Esophagus squamous epithelium (tissue), 5 donors: ENCODE measurements around the gene C1orf167. TPM values are rescaled to one million over a fixed set of nuclear protein-coding genes. Genes with fewer than 3 reads are reported as not detected.

Experiments used
- DNase-seq: peaks from one replicate; lab custom pipeline; 2025; lab: John Stamatoyannopoulos, UW
- H3K27ac ChIP-seq, 4 donors: fragments of 200-600 bp; sonication (generic); one replicate each; pipeline ENCODE4 v1.5.1; 2016 to 2019; ENCODE audit warnings: mild to moderate bottlenecking in 1 of 4
- H3K27me3 ChIP-seq, 4 donors: fragments of 200-600 bp; sonication (generic); 1 replicate in 3 of 4; 2 replicates in 1 of 4; pipeline versions ENCODE4 v1.5.1 to v1.6.0; 2017 to 2021; ENCODE audit warnings: antibody characterized with exemption in 1 of 4
- H3K36me3 ChIP-seq, 3 donors: fragments of 200-600 bp; sonication (generic); one replicate each; pipeline ENCODE4 v1.5.1; 2016 to 2019
- H3K4me1 ChIP-seq, 3 donors: fragments of 200-600 bp; sonication (generic); one replicate each; pipeline ENCODE4 v1.5.1; 2017 to 2019
- H3K4me3 ChIP-seq, 4 donors: fragments of 200-600 bp; sonication (generic); 1 replicate in 3 of 4; 2 replicates in 1 of 4; pipeline ENCODE4 v1.5.1; 2016 to 2019; ENCODE audit warnings: mild to moderate bottlenecking in 2 of 4, moderate library complexity in 1 of 4
- H3K9me3 ChIP-seq, 3 donors: fragments of 200-600 bp; sonication (generic); one replicate each; pipeline ENCODE4 v1.5.1; 2016 to 2019
- POLR2A ChIP-seq, 4 donors: fragments of 450-650 bp; IDR thresholded peaks; one replicate each; pipeline ENCODE4 v1.6.1; 2017; ENCODE audit warnings: antibody characterized with exemption in 4 of 4, mild to moderate bottlenecking in 4 of 4, moderate library complexity in 3 of 4
- WGBS, 2 donors: methylation state at CpG; one replicate each; pipeline ENCODE4 v1.1.5; 2018; 5-methylcytosine and 5-hydroxymethylcytosine counted together
- intact Hi-C: fragments of 100-400 bp; cut with DNase I; formaldehyde crosslinking; loops from one replicate; pipeline ENCODE4 v1.15.0; 2022
- total RNA-seq, 4 donors: library from RNA; depleted of rRNA; stranded (reverse); fragments of >200 nt; gene quantifications; one replicate each; pipeline ENCODE4 v1.1.0, GENCODE V29; 2016
- TF ChIP-seq, protein P1 (sequence below), 6 experiments: fragments of 450-650 bp in 4 of 6; fragments of 200-600 bp in 2 of 6; sonication (generic) in 2 of 6; IDR thresholded peaks; one replicate each; pipeline ENCODE4 v1.5.1; 2016 to 2019; ENCODE audit warnings: antibody characterized with exemption in 6 of 6, mild to moderate bottlenecking in 4 of 6, moderate library complexity in 4 of 6
- donor health status: DM: yes; HTN: yes; CAD: no.

The C1orf167 gene
- total RNA-seq, 4 donors from 2014 or later: 0.31 to 2.6 (median 0.76) TPM; not detected in 1

DNA sequence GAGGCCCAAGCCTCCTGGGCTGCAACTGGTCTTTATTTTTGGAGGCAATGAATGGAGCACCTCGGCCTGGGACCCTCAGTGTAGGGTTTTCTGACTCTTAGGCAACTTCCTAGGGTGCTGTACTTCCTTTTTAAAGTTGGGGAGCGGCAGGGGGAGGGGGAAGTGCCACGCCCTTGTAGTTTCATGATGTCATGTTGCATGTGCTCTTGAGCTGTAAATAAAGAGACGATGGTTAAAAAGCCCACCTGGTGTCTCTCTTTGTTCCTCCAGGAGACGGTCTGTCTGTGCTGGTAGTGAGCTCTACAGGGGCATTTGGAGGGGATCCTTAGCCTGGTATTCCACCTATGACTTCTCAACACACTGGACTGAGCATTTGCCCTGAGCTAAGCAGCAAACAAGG, 36.4 kb upstream of the C1orf167 start:
- intact Hi-C loops: no loop called here
- TF ChIP-seq, protein P1, sequence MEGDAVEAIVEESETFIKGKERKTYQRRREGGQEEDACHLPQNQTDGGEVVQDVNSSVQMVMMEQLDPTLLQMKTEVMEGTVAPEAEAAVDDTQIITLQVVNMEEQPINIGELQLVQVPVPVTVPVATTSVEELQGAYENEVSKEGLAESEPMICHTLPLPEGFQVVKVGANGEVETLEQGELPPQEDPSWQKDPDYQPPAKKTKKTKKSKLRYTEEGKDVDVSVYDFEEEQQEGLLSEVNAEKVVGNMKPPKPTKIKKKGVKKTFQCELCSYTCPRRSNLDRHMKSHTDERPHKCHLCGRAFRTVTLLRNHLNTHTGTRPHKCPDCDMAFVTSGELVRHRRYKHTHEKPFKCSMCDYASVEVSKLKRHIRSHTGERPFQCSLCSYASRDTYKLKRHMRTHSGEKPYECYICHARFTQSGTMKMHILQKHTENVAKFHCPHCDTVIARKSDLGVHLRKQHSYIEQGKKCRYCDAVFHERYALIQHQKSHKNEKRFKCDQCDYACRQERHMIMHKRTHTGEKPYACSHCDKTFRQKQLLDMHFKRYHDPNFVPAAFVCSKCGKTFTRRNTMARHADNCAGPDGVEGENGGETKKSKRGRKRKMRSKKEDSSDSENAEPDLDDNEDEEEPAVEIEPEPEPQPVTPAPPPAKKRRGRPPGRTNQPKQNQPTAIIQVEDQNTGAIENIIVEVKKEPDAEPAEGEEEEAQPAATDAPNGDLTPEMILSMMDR (IDR thresholded peaks at IDR 0.05): no peak
- TF ChIP-seq POLR2A (IDR thresholded peaks at IDR 0.05): no peak

DNA sequence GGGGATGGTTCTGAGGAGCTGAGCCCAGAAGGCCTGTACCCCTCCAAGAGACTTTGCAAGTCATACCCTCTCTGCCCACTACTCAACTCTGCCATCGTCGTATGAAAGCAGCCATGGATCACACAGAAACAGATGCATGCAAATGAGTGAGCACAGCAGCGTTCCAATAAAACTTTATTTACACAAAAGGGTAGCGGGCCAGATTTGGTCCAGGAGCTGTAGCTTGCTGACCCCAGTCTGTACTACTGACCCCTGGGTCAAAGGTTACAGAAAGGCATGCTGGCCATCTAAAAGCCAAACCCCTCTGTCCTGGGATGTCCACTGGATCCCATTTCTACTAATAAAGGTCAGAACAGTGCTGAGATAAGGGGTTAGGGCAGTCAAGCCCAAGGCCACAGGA, 34.9 kb upstream of the C1orf167 start:
- no peak for TF ChIP-seq POLR2A (IDR thresholded peaks at IDR 0.05)
- TF ChIP-seq, protein P1 (IDR thresholded peaks at IDR 0.05): no peak
- Histone ChIP-seq H3K9me3 (no peaks in the 10 kb centered on the region), H3K27me3 (no peaks in the 10 kb centered on the region), H3K4me1 (peaks cover 4 to 33% (median 27%) of the 10 kb centered on the region in 3 donors), H3K36me3 (no peaks in the 10 kb centered on the region), H3K4me3 (no peak overlapping the region), H3K27ac (no peak overlapping the region)
- 92% methylated on average over 3 to 4 of the region's 4 CpGs for WGBS, 2 donors
- no peak for DNase-seq
- intact Hi-C loops: no loop called here

More for the DNA sequence above, 36.4 kb upstream of the C1orf167 start:
- Histone ChIP-seq H3K27ac (no peak overlapping the region), H3K4me3 (no peak overlapping the region), H3K4me1 (peaks cover 0 to 18% (median 13%) of the 10 kb centered on the region in 3 donors), H3K9me3 (no peaks in the 10 kb centered on the region), H3K36me3 (no peaks in the 10 kb centered on the region), H3K27me3 (no peaks in the 10 kb centered on the region)
- 47 to 58% methylated on average over 5 of the region's 5 CpGs for WGBS, 2 donors
- DNase-seq: no peak

DNA sequence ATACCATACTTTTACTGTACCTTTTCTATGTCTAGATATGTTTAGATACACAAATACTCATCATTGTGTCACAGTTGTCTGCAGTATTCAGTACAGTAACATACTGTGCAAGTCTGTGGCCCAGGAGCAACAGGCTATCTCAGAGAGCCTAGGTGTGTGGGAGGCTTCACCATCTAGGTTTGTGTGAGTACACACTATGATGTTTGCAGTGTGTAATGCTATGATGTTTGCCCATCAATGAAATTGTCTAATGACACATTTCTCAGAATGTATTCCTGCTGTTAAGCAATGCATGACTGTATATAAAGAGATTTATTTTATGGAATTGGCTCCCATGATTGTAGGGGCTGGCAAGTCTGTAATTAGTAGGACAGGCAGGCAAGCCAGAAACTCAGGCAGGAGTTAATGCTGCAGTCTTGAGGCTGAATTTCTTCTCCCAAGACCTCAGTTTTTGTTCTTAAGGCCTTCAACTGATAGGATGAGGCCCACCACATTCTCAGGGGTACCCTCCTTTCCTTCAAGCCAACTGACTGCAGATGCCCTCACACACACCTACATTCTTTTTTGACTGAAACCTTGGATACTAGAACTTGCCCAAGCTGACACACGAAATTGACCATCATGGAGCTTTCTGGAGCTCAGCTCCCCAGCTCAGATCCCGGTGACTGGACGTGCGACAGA, 33.7 kb upstream of the C1orf167 start:
- H3K27ac ChIP-seq: no peak overlapping the region
- WGBS, 2 donors: 97 to 100% methylated on average over 1 to 4 of the region's 4 CpGs
- no peaks in the 10 kb centered on the region for H3K36me3 ChIP-seq
- no peaks in the 10 kb centered on the region for H3K27me3 ChIP-seq
- no peaks in the 10 kb centered on the region for H3K9me3 ChIP-seq
- no peak overlapping the region for H3K4me3 ChIP-seq
- DNase-seq: no peak
- peaks cover 13 to 44% (median 38%) of the 10 kb centered on the region in 3 donors for H3K4me1 ChIP-seq
- TF ChIP-seq, protein P1 (IDR thresholded peaks at IDR 0.05): no peak
- TF ChIP-seq POLR2A (IDR thresholded peaks at IDR 0.05): no peak
- intact Hi-C loops: no loop called here

DNA sequence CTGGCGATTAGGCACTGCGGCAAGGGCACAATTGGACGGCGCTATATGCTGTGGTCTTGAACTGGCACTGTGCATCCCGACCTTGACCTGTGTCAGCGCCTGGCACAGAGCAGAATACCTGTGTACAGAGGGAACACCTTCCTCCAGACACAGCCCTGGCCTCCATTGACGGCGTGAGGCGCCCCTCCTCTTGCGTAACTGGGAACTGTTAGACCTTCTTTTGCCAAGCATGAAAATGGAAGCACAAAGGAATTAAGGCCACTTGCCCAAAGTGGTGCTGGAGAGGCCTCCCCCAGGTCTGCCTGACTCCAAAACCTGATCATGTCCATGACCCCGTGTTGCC, 32.9 kb upstream of the C1orf167 start:
- TF ChIP-seq, protein P1 (IDR thresholded peaks at IDR 0.05): no peak
- no peak for TF ChIP-seq POLR2A (IDR thresholded peaks at IDR 0.05)
- Histone ChIP-seq H3K36me3 (no peaks in the 10 kb centered on the region), H3K27me3 (no peaks in the 10 kb centered on the region), H3K4me3 (no peak overlapping the region), H3K4me1 (peaks cover 13 to 47% (median 38%) of the 10 kb centered on the region in 3 donors), H3K9me3 (no peaks in the 10 kb centered on the region), H3K27ac (peak overlapping the region in 1 of 4 donors; percentile 91)
- intact Hi-C loops: no loop called here
- no peak for DNase-seq
- 84 to 100% methylated on average over 2 to 8 of the region's 11 CpGs for WGBS, 2 donors

DNA sequence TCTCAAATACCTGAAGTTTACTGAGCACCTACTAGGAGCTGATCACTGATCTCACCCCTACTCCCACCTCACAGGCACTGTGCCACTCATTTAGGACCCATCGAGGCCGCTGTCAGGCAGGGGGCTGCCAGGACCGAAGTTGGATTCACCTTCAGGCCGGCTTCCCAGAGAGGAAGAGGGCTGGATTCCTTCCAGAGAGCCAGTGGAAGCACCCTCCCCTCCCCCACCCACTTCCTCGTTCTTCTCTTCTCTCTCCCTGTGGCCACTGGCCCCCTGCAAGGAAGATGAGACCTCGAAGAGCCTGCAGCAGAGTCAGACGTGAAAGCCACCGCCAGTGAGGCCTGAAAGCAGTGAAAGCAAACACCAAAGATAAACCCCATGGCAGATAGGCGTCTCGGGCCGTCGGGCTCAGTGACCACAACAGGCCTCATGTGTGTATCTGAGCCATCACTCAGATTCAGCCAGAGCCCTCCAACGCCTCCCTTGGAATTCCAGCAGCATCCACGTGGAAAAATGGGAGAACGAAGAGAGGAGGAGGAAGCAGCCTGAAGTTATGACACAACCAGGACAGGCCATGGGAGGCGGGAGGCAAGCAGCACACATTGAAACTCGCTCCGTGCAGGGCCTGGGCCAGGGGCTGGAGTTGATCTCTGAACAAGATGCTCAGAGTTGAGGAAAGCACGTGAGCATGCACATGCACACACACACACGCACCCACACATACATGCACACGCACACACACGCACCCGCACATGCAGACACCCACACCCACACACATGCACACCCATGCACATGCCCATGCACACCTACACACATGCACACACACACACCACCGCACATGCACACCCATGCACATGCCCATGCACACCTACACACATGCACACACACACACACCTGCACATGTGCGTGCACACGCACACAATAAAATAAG, 32.2 kb upstream of the C1orf167 start:
- H3K4me1 ChIP-seq: peaks cover 13 to 47% (median 38%) of the 10 kb centered on the region in 3 donors
- no peaks in the 10 kb centered on the region for H3K9me3 ChIP-seq
- H3K27me3 ChIP-seq: no peaks in the 10 kb centered on the region
- TF ChIP-seq POLR2A (IDR thresholded peaks at IDR 0.05): no peak
- TF ChIP-seq, protein P1 (IDR thresholded peaks at IDR 0.05): no peak
- intact Hi-C loops: no loop called here
- WGBS, 2 donors: 64 to 73% methylated on average over 11 to 14 of the region's 26 CpGs
- DNase-seq: no peak
- H3K36me3 ChIP-seq: no peaks in the 10 kb centered on the region
- peak overlapping the region in 1 of 4 donors; percentile 91 for H3K27ac ChIP-seq
- H3K4me3 ChIP-seq: no peak overlapping the region
